OCI-LY7 (cell line): ENCODE measurements around the gene CRIP2. TPM values are rescaled to one million over a fixed set of nuclear protein-coding genes. Genes with fewer than 3 reads are reported as not detected.

Experiments used
- BruUV-seq: library from RNA; stranded (reverse); fragments of 400-500 nt; replicated peaks from 2 replicates; lab custom pipeline; 2021; lab: Mats Ljungman, UMichigan
- CTCF ChIA-PET: fragments of 300-600 bp; sonication (Branson Sonifier 250); formaldehyde crosslinking; loops from one replicate; lab custom pipeline; 2022; ENCODE audit warnings: antibody characterized with exemption; ENCODE audit not compliant: unreplicated experiment; lab: Charles Lee
- POLR2A ChIA-PET: fragments of 300-600 bp; sonication (Branson Sonifier 250); formaldehyde crosslinking; loops from one replicate; lab custom pipeline; 2022; ENCODE audit warnings: antibody characterized with exemption; lab: Charles Lee
- DNase-seq: peaks from one replicate; pipeline ENCODE4 v3.0.0-alpha.2; 2015; ENCODE audit warnings: low spot score
- H2AFZ ChIP-seq: fragments of 200-600 bp; sonication (generic), shearing (Covaris generic); 2 replicates; pipeline ENCODE4 v1.6.1; 2014; ENCODE audit warnings: mild to moderate bottlenecking, antibody characterized with exemption, low read length, moderate library complexity
- H3K27ac ChIP-seq: fragments of 200-600 bp; sonication (generic); 2 replicates; pipeline ENCODE4 v1.5.1; 2014; ENCODE audit warnings: mixed run types, low read depth, mild to moderate bottlenecking, moderate library complexity, low read length, inconsistent platforms; ENCODE audit not compliant: poor library complexity, severe bottlenecking
- H3K36me3 ChIP-seq: fragments of 200-600 bp; sonication (generic); 2 replicates; pipeline ENCODE4 v1.6.1; 2014; ENCODE audit warnings: mild to moderate bottlenecking, antibody characterized with exemption, low read length, moderate library complexity, mixed read lengths; ENCODE audit not compliant: insufficient read depth
- H3K4me1 ChIP-seq: fragments of 200-600 bp; sonication (generic); 2 replicates; pipeline ENCODE4 v1.5.1; 2014; ENCODE audit warnings: mild to moderate bottlenecking, low read length; ENCODE audit not compliant: insufficient read depth, poor library complexity, severe bottlenecking
- H3K4me2 ChIP-seq: fragments of 200-600 bp; sonication (generic); 2 replicates; pipeline ENCODE4 v1.6.1; 2014; ENCODE audit warnings: mild to moderate bottlenecking, low read length
- H3K4me3 ChIP-seq: fragments of 200-600 bp; sonication (generic); 2 replicates; pipeline ENCODE4 v1.5.1; 2014; ENCODE audit warnings: mild to moderate bottlenecking, low read depth, low read length; ENCODE audit not compliant: poor library complexity, severe bottlenecking
- H3K79me2 ChIP-seq: fragments of 200-600 bp; sonication (generic); 2 replicates; pipeline ENCODE4 v1.6.1; 2016; ENCODE audit warnings: low read depth, mild to moderate bottlenecking, low read length, moderate library complexity, mixed read lengths; ENCODE audit not compliant: insufficient read depth
- H3K9me2 ChIP-seq: fragments of 200-600 bp; sonication (generic); 2 replicates; pipeline ENCODE4 v1.6.1; 2016; ENCODE audit warnings: mild to moderate bottlenecking, low read length, mixed read lengths; ENCODE audit not compliant: insufficient read depth
- H3K9me3 ChIP-seq: fragments of 200-600 bp; sonication (generic); 2 replicates; pipeline ENCODE4 v1.6.1; 2014; ENCODE audit warnings: mild to moderate bottlenecking, mixed run types, low read length, mixed read lengths
- H4K20me1 ChIP-seq: fragments of 200-600 bp; sonication (generic); 2 replicates; pipeline ENCODE4 v1.6.1; 2014; ENCODE audit warnings: mild to moderate bottlenecking, antibody characterized with exemption, low read length, moderate library complexity, mixed read lengths; ENCODE audit not compliant: insufficient read depth
- CTCF ChIP-seq: fragments of 200-600 bp; sonication (generic); conservative IDR thresholded peaks from 2 replicates; pipeline ENCODE4 v1.5.1; 2014; ENCODE audit warnings: mild to moderate bottlenecking, antibody characterized with exemption, low read length, moderate library complexity, mixed read lengths
- EZH2phosphoT487 ChIP-seq: fragments of 200-600 bp; sonication (generic); IDR thresholded peaks from 2 replicates; pipeline ENCODE4 v1.6.1; 2018; ENCODE audit warnings: low read depth, borderline replicate concordance, mild to moderate bottlenecking, mixed run types, antibody characterized with exemption, low read length, moderate library complexity, mixed read lengths
- intact Hi-C: fragments of 100-400 bp; cut with micrococcal nuclease; formaldehyde crosslinking; loops from one replicate; pipeline ENCODE4 v1.10.0; 2022; ENCODE audit not compliant: unreplicated experiment
- total RNA-seq, 2 experiments: library from RNA; depleted of rRNA in 1 of 2; stranded (reverse); fragments of >200 nt in 1 of 2; shearing (Covaris generic) in 1 of 2; gene quantifications; 2 replicates each; pipeline ENCODE4 v1.2.3, GENCODE V29; 2014 to 2022

Gene CRIP2
- total RNA-seq, 2 experiments from 2014 or later, result not detected

- intact Hi-C loops, result loop anchor here (1.0 to 2.0 kb wide), 2 partner anchors 43 to 118 kb away; no protein-coding TSS in a partner anchor
- TF ChIP-seq EZH2phosphoT487 (no peak), CTCF (peak; percentile 79)
- ChIA-PET CTCF (interaction anchor here (1.0 kb wide), 1 partner anchor 9 kb away, joined by 5 read pairs; no protein-coding TSS in a partner anchor), POLR2A (interaction anchor here (0.6 kb wide), 1 partner anchor 116 kb away, joined by 5 read pairs; no protein-coding TSS in a partner anchor)
- Histone ChIP-seq H2AFZ (peak overlapping the region; percentile 68), H3K9me3 (no peaks in the 10 kb centered on the region), H3K79me2 (0 out of 2 replicates have a peak, but pooled peaks cover 6% of the 10 kb centered on the region), H3K27ac (peak overlapping the region; percentile 72), H4K20me1 (peaks cover 4% of the 10 kb centered on the region; the same call in 1 of the 2 replicates), H3K4me1 (peaks cover 37% of the 10 kb centered on the region), H3K4me2 (peak overlapping the region; percentile 87), H3K36me3 (peaks cover 11% of the 10 kb centered on the region; the same call in 1 of the 2 replicates), H3K9me2 (no peaks in the 10 kb centered on the region), H3K4me3 (peak overlapping the region; percentile 87)
- BruUV-seq, result no TSS peak
- DNase-seq, result peak; percentile 88
Measured at GRCh38 chr14:105489542-105490266, 15.1 kb downstream of the CRIP2 start.

GRCh38 chr14:105490267-105490571 is 15.6 kb downstream of the CRIP2 start:
- H4K20me1 ChIP-seq, result peaks cover 4% of the 10 kb centered on the region; the same call in 1 of the 2 replicates
- peak overlapping the region; percentile 87 for H3K4me2 ChIP-seq
- H3K9me3 ChIP-seq, result no peaks in the 10 kb centered on the region
- DNase-seq, result no peak
- H3K4me1 ChIP-seq, result peaks cover 37% of the 10 kb centered on the region
- ChIA-PET POLR2A (no interaction called here), CTCF (interaction anchor here (1.0 kb wide), 1 partner anchor 9 kb away, joined by 5 read pairs; no protein-coding TSS in a partner anchor)
- H3K27ac ChIP-seq, result peak overlapping the region; percentile 72
- peaks cover 11% of the 10 kb centered on the region; the same call in 1 of the 2 replicates for H3K36me3 ChIP-seq
- 0 out of 2 replicates have a peak, but pooled peaks cover 6% of the 10 kb centered on the region for H3K79me2 ChIP-seq
- BruUV-seq, result no TSS peak
- H2AFZ ChIP-seq, result peak overlapping the region; percentile 68
- TF ChIP-seq CTCF, result no peak
- TF ChIP-seq EZH2phosphoT487, result no peak
- intact Hi-C loops, result loop anchor here (1.0 to 2.0 kb wide), 2 partner anchors 43 to 119 kb away; no protein-coding TSS in a partner anchor
- H3K4me3 ChIP-seq, result peak overlapping the region; percentile 87
- no peaks in the 10 kb centered on the region for H3K9me2 ChIP-seq
